Hepatocyte (in vitro differentiated cells): ENCODE measurements around the gene LY86. TPM values are rescaled to one million over a fixed set of nuclear protein-coding genes. Genes with fewer than 3 reads are reported as not detected.

Experiments
- DNase-seq: peaks from one replicate; pipeline ENCODE4 v3.0.0-alpha.2; 2016; ENCODE audit warnings: low spot score
- H2AFZ ChIP-seq: fragments of 200-600 bp; sonication (generic); 2 replicates; pipeline ENCODE4 v1.6.0; 2016; ENCODE audit warnings: antibody characterized with exemption, mild to moderate bottlenecking
- H3K27ac ChIP-seq: fragments of 200-600 bp; sonication (generic); 2 replicates; pipeline ENCODE4 v1.5.1; 2016; ENCODE audit warnings: mild to moderate bottlenecking
- H3K27me3 ChIP-seq: fragments of 200-600 bp; sonication (generic); 2 replicates; pipeline ENCODE4 v1.6.1; 2016
- H3K36me3 ChIP-seq: fragments of 200-600 bp; sonication (generic); replicated peaks from 2 replicates; pipeline ENCODE4 v1.5.1; 2016; ENCODE audit warnings: low read depth; ENCODE audit not compliant: insufficient read depth
- H3K4me1 ChIP-seq: fragments of 200-600 bp; sonication (generic); 2 replicates; pipeline ENCODE4 v1.5.1; 2016; ENCODE audit warnings: mild to moderate bottlenecking, moderate library complexity; ENCODE audit not compliant: insufficient read depth
- H3K4me2 ChIP-seq: fragments of 200-600 bp; sonication (generic); 2 replicates; pipeline ENCODE4 v1.6.0; 2016
- H3K4me3 ChIP-seq: fragments of 200-600 bp; sonication (generic); 2 replicates; pipeline ENCODE4 v1.5.1; 2016; ENCODE audit warnings: mild to moderate bottlenecking
- H3K79me2 ChIP-seq: fragments of 200-600 bp; sonication (generic); 2 replicates; pipeline ENCODE4 v1.6.0; 2017; ENCODE audit warnings: mild to moderate bottlenecking
- H3K9me2 ChIP-seq: fragments of 200-600 bp; sonication (generic); replicated peaks from 2 replicates; pipeline ENCODE4 v1.6.0; 2017; ENCODE audit warnings: mild to moderate bottlenecking; ENCODE audit not compliant: insufficient read depth
- H3K9me3 ChIP-seq: fragments of 200-600 bp; sonication (generic); 2 replicates; pipeline ENCODE4 v1.5.1; 2016; ENCODE audit warnings: low read depth, mild to moderate bottlenecking
- H4K20me1 ChIP-seq: fragments of 200-600 bp; sonication (generic); 2 replicates; pipeline ENCODE4 v1.6.0; 2016; ENCODE audit warnings: mild to moderate bottlenecking; ENCODE audit not compliant: insufficient read depth, poor library complexity, severe bottlenecking
- EZH2 ChIP-seq: fragments of 200-600 bp; sonication (generic); IDR thresholded peaks from 2 replicates; pipeline ENCODE4 v1.6.1; 2016; ENCODE audit warnings: antibody characterized with exemption, mild to moderate bottlenecking, borderline replicate concordance
- EZH2phosphoT487 ChIP-seq: fragments of 200-600 bp; sonication (generic); IDR thresholded peaks from one replicate; pipeline ENCODE4 v1.6.1; 2018; ENCODE audit warnings: antibody characterized with exemption, mild to moderate bottlenecking, low read depth, moderate library complexity; ENCODE audit not compliant: unreplicated experiment, severe bottlenecking
- WGBS: methylation state at CpG from one replicate; pipeline ENCODE4 v1.1.6; 2016; ENCODE audit warnings: low lambda C conversion rate; ENCODE audit errors: missing lambda C conversion rate; 5-methylcytosine and 5-hydroxymethylcytosine counted together
- polyA plus RNA-seq: library from polyadenylated mRNA; unstranded; fragments of >200 nt; fragmentation: Nextera tagmentation; extraction: Ambion mirVana; gene quantifications from 2 replicates; pipeline ENCODE4 v1.2.1, GENCODE V29; 2016
- total RNA-seq: library from RNA; depleted of rRNA; stranded (reverse); fragments of >200 nt; gene quantifications from 2 replicates; pipeline ENCODE4 v1.2.3, GENCODE V29; 2014
- TF ChIP-seq, protein P1 (sequence below): fragments of 200-600 bp; sonication (generic); IDR thresholded peaks from 2 replicates; pipeline ENCODE4 v1.5.1; 2016; ENCODE audit warnings: antibody characterized with exemption, mild to moderate bottlenecking; ENCODE audit not compliant: poor library complexity

The LY86 gene
- total and polyA plus RNA-seq, 2 experiments from 2014 or later: 0.27 to 0.82 TPM

- WGBS: 85% methylated on average over 3 of the region's 3 CpGs
- no peak for DNase-seq
Observed at GRCh38 chr6:6631053-6631452, 42.5 kb downstream of the LY86 start.

DNA sequence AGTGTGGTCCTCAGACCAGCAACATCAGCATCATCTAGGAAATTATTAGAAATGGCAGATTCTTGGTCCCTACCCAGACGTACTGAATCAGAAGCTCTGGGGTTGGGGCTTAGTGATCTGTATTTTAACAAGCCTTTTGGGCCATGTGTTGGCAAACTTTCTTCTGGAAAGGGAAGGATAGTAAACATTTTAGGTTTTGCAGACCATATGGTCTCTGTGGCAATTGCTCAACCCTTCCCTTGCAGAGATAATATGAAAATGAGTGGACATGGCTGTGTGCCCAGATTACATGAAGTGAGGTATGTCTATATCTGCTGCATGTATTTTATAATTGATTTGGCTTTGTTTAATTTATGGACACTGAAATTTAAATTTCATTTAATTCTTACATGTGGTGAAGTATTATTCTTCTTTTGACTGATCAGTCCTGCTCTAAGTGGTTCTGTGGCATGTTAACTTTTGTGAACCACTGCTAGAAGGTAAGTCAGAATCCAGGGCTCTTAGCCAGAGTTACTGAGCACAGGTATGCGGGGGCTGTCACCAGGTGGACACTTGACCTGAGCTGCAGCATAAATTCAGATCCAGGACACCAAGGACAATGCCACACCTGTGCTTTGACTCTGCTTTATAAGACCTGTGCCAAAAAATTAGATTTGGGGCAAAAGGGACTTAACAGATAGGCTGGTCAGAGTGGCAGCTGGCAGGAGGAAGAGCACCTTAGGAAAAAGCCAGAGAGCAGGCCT is 43.2 kb downstream of the LY86 start:
- H4K20me1 ChIP-seq: no peaks in the 10 kb centered on the region
- H3K36me3 ChIP-seq: no peaks in the 10 kb centered on the region
- peaks cover 5% of the 10 kb centered on the region for H3K4me1 ChIP-seq
- DNase-seq: no peak
- no peaks in the 10 kb centered on the region for H3K9me3 ChIP-seq
- H3K27me3 ChIP-seq: peaks cover 8% of the 10 kb centered on the region
- TF ChIP-seq EZH2phosphoT487 (no peak), EZH2 (no peak)
- TF ChIP-seq, protein P1, sequence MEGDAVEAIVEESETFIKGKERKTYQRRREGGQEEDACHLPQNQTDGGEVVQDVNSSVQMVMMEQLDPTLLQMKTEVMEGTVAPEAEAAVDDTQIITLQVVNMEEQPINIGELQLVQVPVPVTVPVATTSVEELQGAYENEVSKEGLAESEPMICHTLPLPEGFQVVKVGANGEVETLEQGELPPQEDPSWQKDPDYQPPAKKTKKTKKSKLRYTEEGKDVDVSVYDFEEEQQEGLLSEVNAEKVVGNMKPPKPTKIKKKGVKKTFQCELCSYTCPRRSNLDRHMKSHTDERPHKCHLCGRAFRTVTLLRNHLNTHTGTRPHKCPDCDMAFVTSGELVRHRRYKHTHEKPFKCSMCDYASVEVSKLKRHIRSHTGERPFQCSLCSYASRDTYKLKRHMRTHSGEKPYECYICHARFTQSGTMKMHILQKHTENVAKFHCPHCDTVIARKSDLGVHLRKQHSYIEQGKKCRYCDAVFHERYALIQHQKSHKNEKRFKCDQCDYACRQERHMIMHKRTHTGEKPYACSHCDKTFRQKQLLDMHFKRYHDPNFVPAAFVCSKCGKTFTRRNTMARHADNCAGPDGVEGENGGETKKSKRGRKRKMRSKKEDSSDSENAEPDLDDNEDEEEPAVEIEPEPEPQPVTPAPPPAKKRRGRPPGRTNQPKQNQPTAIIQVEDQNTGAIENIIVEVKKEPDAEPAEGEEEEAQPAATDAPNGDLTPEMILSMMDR: no peak
- WGBS: 60% methylated on average over 2 of the region's 2 CpGs
- no peaks in the 10 kb centered on the region for H3K9me2 ChIP-seq
- no peak overlapping the region for H2AFZ ChIP-seq
- no peak overlapping the region for H3K4me2 ChIP-seq
- H3K4me3 ChIP-seq: no peak overlapping the region
- H3K79me2 ChIP-seq: no peaks in the 10 kb centered on the region
- H3K27ac ChIP-seq: no peak overlapping the region

More at GRCh38 chr6:6631053-6631452, 42.5 kb downstream of the LY86 start:
- peaks cover 8% of the 10 kb centered on the region for H3K27me3 ChIP-seq
- H3K36me3 ChIP-seq: no peaks in the 10 kb centered on the region
- no peaks in the 10 kb centered on the region for H4K20me1 ChIP-seq
- no peak overlapping the region for H3K27ac ChIP-seq
- H2AFZ ChIP-seq: no peak overlapping the region
- no peaks in the 10 kb centered on the region for H3K79me2 ChIP-seq
- no peaks in the 10 kb centered on the region for H3K9me3 ChIP-seq
- peaks cover 5% of the 10 kb centered on the region for H3K4me1 ChIP-seq
- H3K9me2 ChIP-seq: no peaks in the 10 kb centered on the region
- H3K4me2 ChIP-seq: no peak overlapping the region
- TF ChIP-seq EZH2 (no peak), EZH2phosphoT487 (no peak)
- TF ChIP-seq, protein P1: no peak
- no peak overlapping the region for H3K4me3 ChIP-seq

GRCh38 chr6:6633898-6634734 is 45.6 kb downstream of the LY86 start:
- Histone ChIP-seq H3K27ac (no peak overlapping the region), H3K9me2 (no peaks in the 10 kb centered on the region), H3K4me2 (no peak overlapping the region), H3K4me3 (no peak overlapping the region), H3K79me2 (no peaks in the 10 kb centered on the region), H3K4me1 (peaks cover 5% of the 10 kb centered on the region), H4K20me1 (no peaks in the 10 kb centered on the region), H2AFZ (no peak overlapping the region), H3K9me3 (no peaks in the 10 kb centered on the region), H3K36me3 (no peaks in the 10 kb centered on the region), H3K27me3 (peaks cover 6% of the 10 kb centered on the region)
- WGBS: 91% methylated on average over 6 of the region's 6 CpGs
- no peak for TF ChIP-seq EZH2phosphoT487
- TF ChIP-seq, protein P1: no peak
- no peak for DNase-seq
